SK-N-SH (cell line): Measurements from ENCODE around the gene FGD4. TPM values are rescaled to one million over a fixed set of nuclear protein-coding genes. Genes with fewer than 3 reads are reported as not detected.

ENCODE experiments used
- CTCF ChIA-PET: fragments of 300-600, 350-600 bp; formaldehyde crosslinking; extraction: SDS; loops from one replicate; lab custom pipeline; 2021; lab: Yijun Ruan, JAX
- POLR2A ChIA-PET: fragments of 350-600 bp; sonication (Branson Sonifier 250); formaldehyde crosslinking; extraction: SDS; loops from one replicate; lab custom pipeline; 2020; ENCODE audit warnings: antibody characterized with exemption, inconsistent platforms; lab: Yijun Ruan, JAX
- DNase-seq: peaks from one replicate; pipeline ENCODE4 v3.0.0; 2012
- H2AFZ ChIP-seq: fragments of 200-600 bp; sonication (generic); 2 replicates; pipeline ENCODE4 v1.8.1; 2016; ENCODE audit warnings: antibody characterized with exemption, mild to moderate bottlenecking, low read depth
- H3F3A ChIP-seq: fragments of 200-600 bp; sonication (generic); replicated peaks from 2 replicates; pipeline ENCODE3; 2016; ENCODE audit warnings: antibody characterized with exemption, mild to moderate bottlenecking; ENCODE audit not compliant: insufficient read depth
- H3K27ac ChIP-seq, 2 experiments: fragments of 200-500 bp in 1 of 2; fragments of 200-600 bp in 1 of 2; sonication (Bioruptor generic) in 1 of 2; sonication (generic), shearing (Covaris generic) in 1 of 2; 2 replicates each; pipeline versions ENCODE4 v1.5.1 to v1.6.1; 2014 to 2016; ENCODE audit warnings: low read depth in 2 of 2, inconsistent platforms in 1 of 2, low read length in 1 of 2, mild to moderate bottlenecking in 1 of 2, mixed read lengths in 1 of 2
- H3K27me3 ChIP-seq: fragments of 200-600 bp; sonication (generic), shearing (Covaris generic); 2 replicates; pipeline ENCODE4 v1.6.1; 2016; ENCODE audit warnings: mixed run types; ENCODE audit not compliant: insufficient read depth
- H3K36me3 ChIP-seq, 2 experiments: fragments of 200-500 bp in 1 of 2; fragments of 200-600 bp in 1 of 2; sonication (Bioruptor generic) in 1 of 2; sonication (generic) in 1 of 2; replicated peaks in 1 of 2; 2 replicates each; pipeline versions ENCODE3 to v1.5.1; 2014 to 2016; ENCODE audit warnings: low read length in 1 of 2, mild to moderate bottlenecking in 1 of 2; ENCODE audit not compliant: insufficient read depth in 2 of 2, control insufficient read depth in 1 of 2
- H3K4me1 ChIP-seq, 2 experiments: fragments of 200-500 bp in 1 of 2; fragments of 200-600 bp in 1 of 2; sonication (Bioruptor generic) in 1 of 2; sonication (generic), shearing (Covaris generic) in 1 of 2; 2 replicates each; pipeline versions ENCODE4 v1.5.1 to v1.6.1; 2014 to 2016; ENCODE audit warnings: low read depth in 1 of 2, low read length in 1 of 2, mixed run types in 1 of 2; ENCODE audit not compliant: insufficient read depth in 2 of 2, control insufficient read depth in 1 of 2
- H3K4me2 ChIP-seq: fragments of 200-600 bp; sonication (generic), shearing (Covaris generic); 2 replicates; pipeline ENCODE4 v1.6.1; 2017; ENCODE audit warnings: mixed run types
- H3K4me3 ChIP-seq, 2 experiments: fragments of 200-500 bp in 1 of 2; fragments of 200-600 bp in 1 of 2; sonication (Bioruptor generic) in 1 of 2; sonication (generic), shearing (Covaris generic) in 1 of 2; 2 replicates each; pipeline versions ENCODE4 v1.5.1 to v1.8.1; 2014 to 2016; ENCODE audit warnings: low read depth in 2 of 2, inconsistent platforms in 1 of 2, low read length in 1 of 2, mild to moderate bottlenecking in 1 of 2, mixed read lengths in 1 of 2, moderate library complexity in 1 of 2
- H3K79me2 ChIP-seq: fragments of 200-600 bp; sonication (generic); 2 replicates; pipeline ENCODE4 v1.8.1; 2017; ENCODE audit warnings: mild to moderate bottlenecking; ENCODE audit not compliant: insufficient read depth
- H3K9ac ChIP-seq: fragments of 200-600 bp; sonication (generic); 2 replicates; pipeline ENCODE4 v1.6.1; 2017; ENCODE audit warnings: mixed run types
- H3K9me2 ChIP-seq: fragments of 200-600 bp; sonication (generic); 2 replicates; pipeline ENCODE4 v1.6.1; 2017; ENCODE audit warnings: mixed run types
- H3K9me3 ChIP-seq: fragments of 200-600 bp; sonication (generic); 2 replicates; pipeline ENCODE4 v1.6.1; 2017; ENCODE audit warnings: mixed run types, mild to moderate bottlenecking, moderate library complexity
- H4K20me1 ChIP-seq: fragments of 200-600 bp; sonication (generic); 2 replicates; pipeline ENCODE4 v1.6.1; 2017; ENCODE audit warnings: mild to moderate bottlenecking, mixed run types; ENCODE audit not compliant: insufficient read depth
- CHD2 ChIP-seq: fragments of 150-350 bp; IDR thresholded peaks from 2 replicates; pipeline ENCODE4 v1.6.1; 2018; ENCODE audit warnings: low read length; ENCODE audit not compliant: partially characterized antibody
- CTCF ChIP-seq: fragments of 200-600 bp; sonication (generic); IDR thresholded peaks from 2 replicates; pipeline ENCODE4 v1.6.1; 2017; ENCODE audit warnings: antibody characterized with exemption, mild to moderate bottlenecking, moderate library complexity
- EP300 ChIP-seq, 2 experiments: IDR thresholded peaks; 2 replicates each; pipeline versions ENCODE4 v1.4.0 to v1.6.1; 2012; ENCODE audit warnings: borderline replicate concordance in 1 of 2, low read depth in 1 of 2, low read length in 1 of 2
- FOSL2 ChIP-seq: IDR thresholded peaks from 2 replicates; pipeline ENCODE4 v1.4.0; 2012; ENCODE audit warnings: low read depth, mild to moderate bottlenecking, moderate library complexity, borderline replicate concordance
- NRF1 ChIP-seq: IDR thresholded peaks from 2 replicates; pipeline ENCODE4 v1.6.1; 2012; ENCODE audit warnings: low read depth, mild to moderate bottlenecking, low read length
- REST ChIP-seq: IDR thresholded peaks from 2 replicates; pipeline ENCODE4 v1.6.1; 2012; ENCODE audit warnings: mild to moderate bottlenecking, low read depth, low read length, moderate library complexity
- RFX5 ChIP-seq: IDR thresholded peaks from 2 replicates; pipeline ENCODE4 v1.6.1; 2012; ENCODE audit warnings: mild to moderate bottlenecking, improper control_type of control experiment, low read length
- TEAD4 ChIP-seq: IDR thresholded peaks from 2 replicates; pipeline ENCODE4 v1.4.0; 2012; ENCODE audit warnings: mild to moderate bottlenecking, borderline replicate concordance; ENCODE audit not compliant: insufficient read depth
- ZBTB33 ChIP-seq: IDR thresholded peaks from 2 replicates; pipeline ENCODE4 v1.4.0; 2012; ENCODE audit warnings: low read depth, borderline replicate concordance
- WGBS: methylation state at CpG from one replicate; pipeline ENCODE4 v1.1.6; 2017; ENCODE audit warnings: low lambda C conversion rate; 5-methylcytosine and 5-hydroxymethylcytosine counted together
- polyA plus RNA-seq, 3 experiments: library from polyadenylated mRNA; depleted of rRNA; stranded (reverse); fragments of >200 nt; gene quantifications; 2 replicates each; pipeline ENCODE4 v1.2.3, GENCODE V29; 2012

Gene FGD4
- polyA plus RNA-seq, 1 of the 3 experiments (the other 2 are of a cell fraction) = 0.26 TPM

- peaks cover 3% of the 10 kb centered on the region for H3F3A ChIP-seq
- TF ChIP-seq REST (no peak), EP300 (IDR thresholded peaks at IDR 0.05; ENCODE audit: borderline replicate concordance in 1 of 2, low read depth in 1 of 2, low read length in 1 of 2) (no peak), CTCF (no peak), CHD2 (no peak), RFX5 (no peak), ZBTB33 (no peak), NRF1 (no peak), FOSL2 (no peak), TEAD4 (no peak)
- TF ChIP-seq, all 33 proteins: peak for 0
- H3K27ac ChIP-seq = no peak overlapping the region
- no peak overlapping the region for H3K4me3 ChIP-seq
- H3K4me1 ChIP-seq = peaks cover 0 to 9% of the 10 kb centered on the region in 2 experiments; a peak in 1 of 4 replicates
- no peak overlapping the region for H3K4me2 ChIP-seq
- no peaks in the 10 kb centered on the region for H4K20me1 ChIP-seq
- no peak for DNase-seq
- no peaks in the 10 kb centered on the region for H3K9me3 ChIP-seq
- POLR2A ChIA-PET = no interaction called here
- no peak overlapping the region for H2AFZ ChIP-seq
- WGBS = 41% methylated on average over 2 of the region's 2 CpGs
- H3K79me2 ChIP-seq = no peaks in the 10 kb centered on the region
- no peaks in the 10 kb centered on the region for H3K36me3 ChIP-seq
- CTCF ChIA-PET = interaction anchor here (1.6 kb wide), 2 partner anchors 270 to 272 kb away, joined by 3 to 4 read pairs; no protein-coding TSS in a partner anchor
- H3K9ac ChIP-seq = no peak overlapping the region
- peaks cover 18% of the 10 kb centered on the region for H3K27me3 ChIP-seq
- H3K9me2 ChIP-seq = no peaks in the 10 kb centered on the region
These were observed 1.5 kb downstream of the FGD4 start for GRCh38 chr12:32400866-32401265.
